Esophagus muscularis mucosa (tissue), 4 donors: ENCODE measurements around the gene AXIN1. TPM values are rescaled to one million over a fixed set of nuclear protein-coding genes. Genes with fewer than 3 reads are reported as not detected.

Source experiments
- DNase-seq: peaks from one replicate; pipeline ENCODE4 v3.0.0-alpha.2; 2017; ENCODE audit errors: extremely low spot score
- H3K27ac ChIP-seq, 4 donors: fragments of 200-600 bp; sonication (generic); replicated peaks in 1 of 4; 1 replicate in 3 of 4; 2 replicates in 1 of 4; pipeline ENCODE4 v1.5.1; 2016 to 2019; ENCODE audit warnings: mild to moderate bottlenecking in 1 of 4
- H3K27me3 ChIP-seq, 4 donors: fragments of 200-600 bp; sonication (generic); one replicate each; pipeline versions ENCODE4 v1.5.1 to v1.6.0; 2016 to 2019
- H3K36me3 ChIP-seq, 4 donors: fragments of 200-600 bp; sonication (generic); one replicate each; pipeline ENCODE4 v1.5.1; 2016 to 2019
- H3K4me1 ChIP-seq, 4 donors: fragments of 200-600 bp; sonication (generic); one replicate each; pipeline ENCODE4 v1.5.1; 2016 to 2019
- H3K4me3 ChIP-seq, 4 donors: fragments of 200-600 bp; sonication (generic); 1 replicate in 2 of 4; 2 replicates in 2 of 4; pipeline ENCODE4 v1.5.1; 2016 to 2019; ENCODE audit warnings: mild to moderate bottlenecking in 4 of 4, moderate library complexity in 1 of 4
- H3K9me3 ChIP-seq, 4 donors: fragments of 200-600 bp; sonication (generic); 1 replicate in 3 of 4; 2 replicates in 1 of 4; pipeline ENCODE4 v1.5.1; 2016 to 2019
- CTCF ChIP-seq, 3 experiments: fragments of 200-600 bp in 2 of 3; fragments of 450-650 bp in 1 of 3; sonication (generic) in 2 of 3; IDR thresholded peaks; one replicate each; pipeline ENCODE4 v1.5.1; 2017 to 2019; ENCODE audit warnings: antibody characterized with exemption in 3 of 3, mild to moderate bottlenecking in 2 of 3, moderate library complexity in 1 of 3
- EP300 ChIP-seq: sonication (generic); formaldehyde crosslinking; IDR thresholded peaks from one replicate; pipeline ENCODE4 v1.6.1; 2017; ENCODE audit warnings: antibody characterized with exemption
- POLR2A ChIP-seq: fragments of 450-650 bp; IDR thresholded peaks from one replicate; pipeline ENCODE4 v1.6.1; 2017; ENCODE audit warnings: antibody characterized with exemption, moderate library complexity, mild to moderate bottlenecking, low read depth
- POLR2AphosphoS5 ChIP-seq, 2 donors: sonication (generic); formaldehyde crosslinking; IDR thresholded peaks; one replicate each; pipeline ENCODE4 v1.6.1; 2017; ENCODE audit warnings: antibody characterized with exemption in 2 of 2
- WGBS: methylation state at CpG from one replicate; pipeline ENCODE4 v1.1.5; 2018; 5-methylcytosine and 5-hydroxymethylcytosine counted together
- intact Hi-C: fragments of 100-400 bp; cut with DNase I; formaldehyde crosslinking; loops from one replicate; pipeline ENCODE4 v1.15.1; 2023
- total RNA-seq, 4 donors: library from RNA; depleted of rRNA; stranded (reverse); fragments of >200 nt; gene quantifications; one replicate each; pipeline versions ENCODE4 v1.1.0 to v1.2.1, GENCODE V29; 2016

The AXIN1 gene
- total RNA-seq, 4 donors from 2014 or later: 24.1 to 56.2 (median 44.1) TPM

GRCh38 chr16:359067-359763 lies 6.7 kb upstream of the AXIN1 start:
- H3K27me3 ChIP-seq: peaks cover 0 to 30% (median 0%) of the 10 kb centered on the region in 4 donors
- intact Hi-C loops: no loop called here
- no peak for DNase-seq
- peaks cover 0 to 9% (median 4%) of the 10 kb centered on the region in 4 donors for H3K4me1 ChIP-seq
- no peaks in the 10 kb centered on the region for H3K36me3 ChIP-seq
- H3K27ac ChIP-seq: no peak overlapping the region
- WGBS: 80% methylated on average over 4 of the region's 19 CpGs
- H3K4me3 ChIP-seq: no peak overlapping the region
- TF ChIP-seq EP300 (no peak), POLR2AphosphoS5 (IDR thresholded peaks at IDR 0.05) (no peak), CTCF (IDR thresholded peaks at IDR 0.05) (no peak), POLR2A (no peak)
- no peaks in the 10 kb centered on the region for H3K9me3 ChIP-seq

- no peaks in the 10 kb centered on the region for H3K9me3 ChIP-seq
- intact Hi-C loops: no loop called here
- no peak for DNase-seq
- no peak overlapping the region for H3K27ac ChIP-seq
- no peaks in the 10 kb centered on the region for H3K36me3 ChIP-seq
- 66% methylated on average over 12 of the region's 12 CpGs for WGBS
- TF ChIP-seq EP300 (no peak), POLR2A (no peak), POLR2AphosphoS5 (IDR thresholded peaks at IDR 0.05) (no peak), CTCF (IDR thresholded peaks at IDR 0.05) (no peak)
- peaks cover 0 to 11% (median 9%) of the 10 kb centered on the region in 4 donors for H3K4me1 ChIP-seq
- no peak overlapping the region for H3K4me3 ChIP-seq
- peaks cover 0 to 7% (median 0%) of the 10 kb centered on the region in 4 donors for H3K27me3 ChIP-seq
Measured at GRCh38 chr16:356741-357140, 4.2 kb upstream of the AXIN1 start.

- H3K27me3 ChIP-seq: no peaks in the 10 kb centered on the region
- DNase-seq: no peak
- no peak overlapping the region for H3K4me3 ChIP-seq
- intact Hi-C loops: loop anchor here (5.0 kb wide), 1 partner anchor 128 kb away; the partner anchor contains the start of gene LUC7L
- H3K9me3 ChIP-seq: no peaks in the 10 kb centered on the region
- TF ChIP-seq EP300: no peak
- TF ChIP-seq CTCF (IDR thresholded peaks at IDR 0.05): no peak
- no peak for TF ChIP-seq POLR2AphosphoS5 (IDR thresholded peaks at IDR 0.05)
- no peak for TF ChIP-seq POLR2A
- WGBS: 87% methylated on average over 9 of the region's 10 CpGs
- H3K4me1 ChIP-seq: peaks cover 8 to 25% (median 21%) of the 10 kb centered on the region in 4 donors
- H3K36me3 ChIP-seq: no peaks in the 10 kb centered on the region
- H3K27ac ChIP-seq: no peak overlapping the region
Measured at GRCh38 chr16:354971-355461, 2.5 kb upstream of the AXIN1 start.

GRCh38 chr16:354291-354881 lies 1.9 kb upstream of the AXIN1 start:
- peaks cover 8 to 25% (median 21%) of the 10 kb centered on the region in 4 donors for H3K4me1 ChIP-seq
- H3K36me3 ChIP-seq: no peaks in the 10 kb centered on the region
- DNase-seq: no peak
- H3K27ac ChIP-seq: peak overlapping the region in 1 of 4 donors; percentile 86
- no peaks in the 10 kb centered on the region for H3K9me3 ChIP-seq
- no peaks in the 10 kb centered on the region for H3K27me3 ChIP-seq
- H3K4me3 ChIP-seq: no peak overlapping the region
- WGBS: 92% methylated on average over 9 of the region's 12 CpGs
- TF ChIP-seq EP300 (no peak), CTCF (IDR thresholded peaks at IDR 0.05) (no peak), POLR2A (no peak), POLR2AphosphoS5 (IDR thresholded peaks at IDR 0.05) (no peak)
- intact Hi-C loops: loop anchor here (5.0 kb wide), 1 partner anchor 127 kb away; the partner anchor contains the start of gene LUC7L
